C4-2B (cell line): ENCODE results near the gene KAT2B.

ENCODE experiments used
- CTCF ChIP-seq: fragments of 450-650 bp; conservative IDR thresholded peaks from 2 replicates; pipeline ENCODE4 v1.5.1; 2017; ENCODE audit warnings: mild to moderate bottlenecking
- ZFX ChIP-seq: fragments of 450-650 bp; IDR thresholded peaks from 2 replicates; pipeline ENCODE4 v1.6.1; 2017

- TF ChIP-seq CTCF (no peak), ZFX (no peak)
Observed at GRCh38 chr3:20057612-20058180, 17.4 kb downstream of the KAT2B start.
